Activated T-cell treated with anti-CD3 and anti-CD28 coated beads, Interleukin-2, amount 50 U/mL, for 1 hour (primary cell): ENCODE data around the gene RALGAPB.
"Not testable (repeated sequence)": the region's sequence is repeated elsewhere in the genome, so short reads cannot be mapped to it uniquely, and the experiment has no call there.

ENCODE experiments used
- DNase-seq: peaks from one replicate; pipeline ENCODE4 v3.0.0-alpha.2; 2020

Gene RALGAPB

DNA sequence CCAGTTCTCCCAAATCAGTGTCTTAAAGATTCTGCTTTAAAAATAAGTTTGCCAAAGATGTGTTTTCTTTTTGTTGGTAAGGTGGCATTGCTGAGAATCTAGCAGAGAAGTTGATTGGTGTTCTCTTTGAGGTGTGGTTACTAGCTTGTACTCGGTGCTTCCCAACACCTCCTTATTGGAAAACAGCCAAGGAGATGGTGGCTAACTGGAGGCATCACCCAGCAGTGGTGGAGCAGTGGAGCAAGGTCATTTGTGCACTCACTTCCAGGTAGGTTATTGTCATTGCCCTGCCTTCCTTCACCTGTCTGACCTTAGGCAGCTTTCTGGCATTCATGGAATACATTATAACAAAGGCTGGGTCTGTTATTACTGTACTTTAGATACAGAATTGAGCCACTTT, 26.7 kb downstream of the RALGAPB start:
- no peak for DNase-seq

GRCh38 chr20:38501858-38502436, 29.3 kb downstream of the RALGAPB start:
- no peak for DNase-seq

GRCh38 chr20:38504368-38505090, 31.9 kb downstream of the RALGAPB start:
- DNase-seq: no peak

DNA sequence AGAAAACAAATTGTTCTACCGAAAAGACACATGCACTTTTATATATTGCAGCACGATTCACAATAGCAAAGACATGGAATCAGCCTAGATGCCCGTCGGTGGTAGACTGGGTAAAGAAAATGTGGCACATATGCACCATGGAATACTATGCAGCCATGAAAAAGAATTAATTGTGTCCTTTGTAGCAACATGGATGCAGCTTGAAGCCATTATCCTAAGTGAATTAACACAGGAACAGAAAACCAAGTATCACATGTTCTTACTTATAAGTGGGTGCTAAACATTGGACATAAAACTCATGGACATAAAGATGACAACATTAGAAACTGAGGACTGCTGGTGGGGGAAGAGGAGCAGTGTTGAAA, 32.4 kb downstream of the RALGAPB start:
- DNase-seq: no peak

- DNase-seq: not testable (repeated sequence)
These were observed 39.1 kb downstream of the RALGAPB start for GRCh38 chr20:38511726-38512125.

GRCh38 chr20:38514185-38514584, 41.5 kb downstream of the RALGAPB start:
- no peak for DNase-seq

DNA sequence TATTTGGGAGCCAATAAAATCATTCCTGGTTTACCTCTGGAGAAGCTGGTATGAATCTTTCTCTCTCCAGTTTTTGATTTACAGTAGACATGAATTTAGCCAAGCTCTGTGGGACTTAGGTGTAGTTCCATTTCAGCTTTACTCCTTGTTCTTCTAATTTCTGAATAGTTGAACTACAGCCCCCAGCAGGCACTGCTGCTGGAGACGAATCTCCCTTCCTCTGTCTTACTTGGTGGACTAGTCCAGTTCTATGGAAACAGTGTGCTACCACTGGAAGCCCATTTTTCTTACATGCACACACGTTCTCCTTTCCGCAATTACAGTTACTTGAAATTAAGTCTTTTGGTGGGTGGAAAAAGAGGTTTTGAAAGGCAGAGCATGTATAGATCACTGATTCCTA, 42.3 kb downstream of the RALGAPB start:
- no peak for DNase-seq

GRCh38 chr20:38515631-38516030, 43.0 kb downstream of the RALGAPB start:
- DNase-seq: no peak

- DNase-seq: no peak
These were observed 46.8 kb downstream of the RALGAPB start for GRCh38 chr20:38519426-38519825.

DNA sequence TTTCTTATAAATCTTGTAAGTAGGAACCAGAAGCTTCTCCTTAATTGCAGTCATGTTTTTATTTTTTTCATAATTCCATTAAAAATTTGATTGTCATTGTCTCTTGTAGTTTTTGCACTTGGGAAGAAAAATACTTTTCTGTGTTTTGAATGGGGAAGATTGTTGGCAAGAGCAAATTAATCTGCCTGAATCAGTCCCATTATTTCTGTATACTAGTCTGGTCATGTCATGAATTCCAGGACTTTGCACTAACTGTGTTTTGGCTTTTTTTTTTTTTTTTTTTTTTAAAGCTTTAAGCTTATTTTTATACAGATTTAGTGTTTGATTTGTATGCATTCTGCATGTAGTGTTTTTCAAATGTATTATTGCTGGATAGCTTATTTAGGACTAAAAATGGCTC, 47.6 kb downstream of the RALGAPB start:
- no peak for DNase-seq

GRCh38 chr20:38523697-38524096, 51.1 kb downstream of the RALGAPB start:
- DNase-seq: no peak

GRCh38 chr20:38528167-38528566, 55.5 kb downstream of the RALGAPB start:
- DNase-seq: no peak

DNA sequence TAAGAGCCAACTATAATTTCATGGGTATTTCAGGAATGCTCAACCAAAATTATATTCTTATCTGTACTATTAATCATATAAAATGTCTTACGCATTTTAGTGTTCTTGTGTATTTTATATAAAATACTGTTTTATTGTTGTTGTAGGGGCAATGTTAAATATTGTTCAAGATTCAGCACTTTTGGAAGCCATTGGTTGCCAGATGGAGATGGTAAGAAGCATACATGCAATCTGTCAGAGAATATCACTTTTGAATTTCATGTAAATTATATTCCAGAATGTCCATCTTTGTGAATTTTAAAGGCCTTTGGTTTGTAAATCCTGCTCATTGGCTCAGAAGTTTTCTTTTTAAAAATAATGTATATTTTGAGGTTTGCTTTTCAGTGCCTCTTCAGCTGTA, 58.4 kb downstream of the RALGAPB start:
- DNase-seq: no peak

GRCh38 chr20:38534756-38535155, 62.1 kb downstream of the RALGAPB start:
- DNase-seq: no peak

DNA sequence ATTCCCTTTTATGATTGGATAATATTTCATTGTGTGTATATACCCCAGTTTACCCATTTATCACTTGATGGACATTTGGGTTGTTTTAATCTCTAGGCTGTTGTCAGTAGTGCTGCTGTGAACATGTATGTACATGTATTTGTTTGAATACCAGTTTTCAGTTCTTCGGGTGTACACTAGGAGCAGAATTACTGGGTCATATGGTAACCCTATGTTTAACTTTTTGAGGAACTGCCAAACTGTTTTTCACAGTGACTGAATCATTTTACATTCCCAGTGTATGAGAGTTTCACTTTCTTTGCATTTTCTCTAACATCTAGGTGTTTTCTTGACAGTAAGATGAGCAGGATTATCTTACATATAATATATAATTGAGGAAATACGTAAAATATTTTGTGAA, 63.7 kb downstream of the RALGAPB start:
- DNase-seq: no peak

GRCh38 chr20:38537176-38537575, 64.5 kb downstream of the RALGAPB start:
- no peak for DNase-seq

- DNase-seq: no peak
These were observed 66.1 kb downstream of the RALGAPB start for GRCh38 chr20:38538789-38539188.

DNA sequence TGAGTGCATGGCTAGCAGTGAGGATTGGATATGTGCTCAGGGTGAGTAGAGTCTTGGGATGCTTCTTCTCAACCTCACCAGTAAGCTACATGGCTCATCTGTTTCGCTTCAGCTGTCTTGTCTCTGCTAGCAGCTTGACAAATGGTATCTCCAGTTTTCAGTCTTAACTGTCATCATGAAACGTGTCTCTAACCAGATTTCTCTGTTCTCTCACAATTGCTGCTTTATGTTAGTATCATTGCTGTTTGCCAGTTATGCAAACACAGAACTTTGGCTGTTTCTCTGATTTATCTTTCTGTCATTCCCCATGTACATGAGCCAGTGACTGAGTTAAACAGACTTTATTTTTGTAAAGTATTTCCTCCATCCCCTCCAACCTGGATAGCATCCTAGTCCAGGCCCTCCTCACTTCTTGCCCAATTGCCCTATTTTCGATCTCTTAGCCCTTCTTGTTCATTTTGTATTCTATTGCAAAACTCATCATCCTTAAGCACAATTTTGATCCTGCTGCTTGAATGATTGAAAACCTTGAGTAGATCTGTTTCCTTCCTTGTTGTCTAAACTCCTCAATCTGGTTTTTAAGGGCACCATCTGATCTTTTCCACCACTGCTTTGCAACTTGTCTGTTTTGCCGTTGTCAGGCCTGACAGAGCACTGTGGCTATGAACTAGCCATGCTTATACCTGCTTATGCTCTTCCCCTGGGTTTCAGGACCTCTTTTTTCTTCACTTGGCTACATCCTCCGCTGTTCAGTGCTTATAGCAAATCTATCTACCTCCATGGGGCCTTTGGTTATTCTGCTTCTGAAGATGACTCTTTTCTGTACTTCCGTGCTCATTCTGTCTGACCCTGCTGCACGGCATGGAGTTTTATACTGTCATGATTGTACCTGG, 70.6 kb downstream of the RALGAPB start:
- DNase-seq: no peak

- DNase-seq: no peak
These were observed 73.1 kb downstream of the RALGAPB start for GRCh38 chr20:38545771-38546170.

DNA sequence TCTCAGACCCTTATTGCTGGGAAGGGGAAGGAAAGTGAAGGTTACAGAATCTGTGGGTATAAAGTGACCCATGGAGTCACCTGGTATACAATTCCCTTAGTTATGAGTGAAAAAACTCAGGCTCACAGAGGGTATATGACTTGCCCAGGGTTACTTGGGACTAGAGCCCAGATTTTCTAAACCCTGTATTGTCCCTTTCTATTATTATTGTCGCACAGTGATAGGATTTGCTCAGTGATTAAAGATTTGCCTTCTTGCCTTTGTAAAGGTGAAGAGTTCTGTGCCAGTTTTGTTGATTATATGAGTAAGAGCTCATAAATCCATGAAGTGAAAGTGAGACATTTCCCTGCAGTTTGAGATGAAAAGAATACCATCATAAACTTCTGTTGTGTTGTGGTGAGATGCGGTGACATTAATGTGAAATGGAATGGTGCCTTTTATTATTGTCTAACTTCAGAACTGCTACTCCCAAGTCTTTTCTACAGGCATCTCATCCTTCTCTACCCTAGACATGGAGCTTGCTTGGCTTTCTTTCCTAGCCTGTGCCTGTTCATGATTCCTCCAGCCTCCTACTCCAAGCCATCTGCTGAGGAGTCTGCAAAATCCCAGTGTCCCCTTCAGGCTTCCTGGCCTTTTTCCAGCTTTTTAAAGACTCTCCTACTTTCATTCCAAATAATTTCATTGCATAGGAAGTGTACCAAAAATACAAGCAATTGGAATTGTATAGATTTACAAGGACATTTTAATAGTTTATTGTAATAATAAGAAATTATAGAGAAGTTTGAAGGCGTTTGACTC, 74.8 kb downstream of the RALGAPB start:
- DNase-seq: no peak

DNA sequence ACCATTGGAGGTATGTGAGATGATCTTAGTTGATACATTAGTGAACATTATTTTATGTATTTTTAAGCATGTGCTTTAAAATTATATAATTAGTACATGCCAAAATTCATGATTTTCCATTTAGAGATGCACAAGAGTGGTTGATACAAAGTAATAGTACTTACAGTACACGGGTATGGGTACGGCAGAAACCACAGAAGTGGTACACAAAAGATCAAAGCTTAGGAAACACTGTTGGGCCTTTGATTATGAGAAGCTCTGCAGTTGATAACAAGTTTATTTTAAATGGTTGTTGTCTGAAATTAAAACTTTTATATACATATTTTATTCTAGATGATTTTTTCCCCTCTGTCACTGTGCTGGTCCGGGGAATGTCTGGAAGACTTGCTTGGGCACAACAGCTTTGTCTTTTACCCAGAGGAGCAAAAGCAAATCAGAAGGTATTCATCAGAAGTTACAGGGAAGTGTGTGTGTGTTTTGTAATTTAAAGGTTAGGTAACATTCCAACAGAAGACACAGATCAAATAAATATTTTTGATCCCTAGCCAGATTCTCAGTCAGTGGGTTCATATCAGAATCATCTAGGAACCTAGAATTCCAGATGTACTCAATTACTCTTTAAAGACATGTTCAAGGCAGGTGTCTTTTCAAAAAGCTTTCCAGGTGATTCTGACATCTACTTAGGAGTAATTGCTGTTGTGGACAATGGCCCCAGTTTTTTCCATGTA, 75.9 kb downstream of the RALGAPB start:
- no peak for DNase-seq

GRCh38 chr20:38550274-38550673, 77.6 kb downstream of the RALGAPB start:
- DNase-seq: no peak
